Esophagus squamous epithelium (tissue), 4 donors: ENCODE measurements around the gene NKG7.

Experiments used
- CTCF ChIP-seq, 6 experiments: fragments of 450-650 bp in 4 of 6; fragments of 200-600 bp in 2 of 6; sonication (generic) in 2 of 6; IDR thresholded peaks; one replicate each; pipeline ENCODE4 v1.5.1; 2016 to 2019; ENCODE audit warnings: antibody characterized with exemption in 6 of 6, mild to moderate bottlenecking in 4 of 6, moderate library complexity in 4 of 6
- POLR2A ChIP-seq, 4 donors: fragments of 450-650 bp; IDR thresholded peaks; one replicate each; pipeline ENCODE4 v1.6.1; 2017; ENCODE audit warnings: antibody characterized with exemption in 4 of 4, mild to moderate bottlenecking in 4 of 4, moderate library complexity in 3 of 4

GRCh38 chr19:51346742-51347141 is 25.7 kb downstream of the NKG7 start:
- TF ChIP-seq POLR2A (IDR thresholded peaks at IDR 0.05) (no peak), CTCF (IDR thresholded peaks at IDR 0.05) (no peak)
